Femur (tissue), 1 donor: ENCODE measurements around the gene E2F1.

Experiments used
- DNase-seq: peaks from one replicate; pipeline ENCODE4 v3.0.0-alpha.2; 2017

Gene E2F1

DNA sequence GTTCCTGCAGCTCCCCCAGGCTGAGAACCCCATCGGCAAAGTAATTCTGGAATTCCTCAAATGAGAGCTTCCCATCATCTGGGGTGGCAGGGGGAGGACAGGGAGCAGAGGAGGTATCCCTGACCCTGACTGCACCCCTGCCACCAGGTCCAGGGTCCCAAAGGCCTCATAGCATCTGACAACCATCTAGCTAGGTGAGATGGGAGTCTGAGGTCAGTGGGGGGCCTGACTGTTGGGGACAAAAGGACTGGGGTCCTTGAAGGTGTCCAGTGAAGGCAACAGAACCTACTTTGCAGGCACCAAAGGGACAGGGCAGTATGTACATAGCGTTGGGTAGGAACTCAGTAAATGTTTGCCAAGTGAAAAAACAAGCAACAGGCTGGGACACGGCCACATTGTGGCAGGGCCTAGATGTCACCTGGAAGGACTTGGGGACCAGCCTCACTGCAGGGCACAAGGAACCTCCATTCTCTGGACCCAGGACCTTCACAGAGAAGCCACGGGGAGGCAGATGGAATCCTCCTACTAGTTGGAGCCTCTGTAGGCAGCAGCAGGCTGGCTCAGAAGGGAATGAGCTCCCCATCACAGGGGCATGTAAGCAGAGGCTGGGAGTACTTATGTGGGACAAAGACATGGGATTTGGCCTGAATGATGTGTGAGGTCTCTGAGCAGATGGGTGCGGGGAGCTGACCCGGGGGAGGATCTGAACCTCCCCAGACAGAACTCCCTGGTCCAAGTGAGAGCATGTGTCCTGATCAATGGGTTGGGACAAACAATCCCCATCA is 15.3 kb downstream of the E2F1 start:
- DNase-seq: peak; percentile 16

DNA sequence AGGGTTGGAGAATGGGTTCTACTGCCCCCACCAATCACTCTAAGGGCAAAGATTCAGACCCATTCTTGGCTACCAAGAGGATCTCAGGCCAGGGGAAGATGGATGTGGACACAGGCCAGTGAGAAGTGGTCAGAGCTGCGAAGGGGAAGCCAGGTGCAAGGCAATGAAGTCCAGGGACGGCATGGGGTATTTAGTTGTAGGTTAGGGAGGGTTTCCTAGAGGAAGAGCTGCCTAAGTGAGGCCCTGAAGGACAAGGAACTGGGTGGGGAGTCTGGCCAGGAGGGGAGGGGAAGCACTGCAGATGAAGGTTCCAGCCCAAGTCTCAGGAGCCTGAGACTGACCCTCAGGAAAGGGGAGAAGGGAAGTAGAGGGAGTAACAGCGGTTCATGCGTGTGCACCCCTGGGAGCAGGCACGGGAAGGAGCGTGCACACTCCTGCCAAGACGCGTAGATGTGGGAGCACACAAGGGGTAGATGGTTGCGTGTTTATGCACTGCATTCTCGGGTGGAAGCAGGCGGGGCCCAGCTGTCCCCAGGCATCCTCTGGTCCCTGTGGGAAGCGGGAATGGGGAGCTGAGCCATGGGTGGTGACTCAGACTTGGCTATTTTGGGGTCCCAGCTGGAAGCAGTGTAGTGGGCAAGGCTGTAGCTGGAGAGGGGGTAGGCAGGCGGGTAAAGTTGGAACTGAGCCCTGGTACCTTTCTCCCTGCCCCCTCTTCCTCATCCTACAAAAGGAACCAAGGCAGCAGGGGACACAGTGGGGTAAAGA is 16.1 kb downstream of the E2F1 start:
- DNase-seq: peak; percentile 19

DNA sequence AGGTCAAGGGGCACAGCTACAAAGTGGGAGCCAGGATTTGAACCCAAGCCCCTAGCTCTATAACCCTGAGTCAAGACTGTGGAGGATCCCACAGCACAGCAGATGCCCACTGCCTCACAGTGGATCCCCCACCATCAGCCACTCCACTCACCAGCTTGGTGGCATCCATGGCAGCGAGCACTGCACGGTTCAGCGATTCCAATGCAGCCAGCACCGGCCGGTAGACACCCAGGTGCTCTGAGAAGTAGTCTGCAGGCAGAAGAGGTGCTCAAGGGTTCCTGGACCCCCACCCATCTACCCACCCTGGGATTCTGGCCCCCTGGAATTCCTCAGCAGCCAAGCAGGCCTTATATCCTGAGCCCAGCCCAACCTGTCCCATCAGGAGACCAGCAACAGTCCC is 17.0 kb downstream of the E2F1 start:
- DNase-seq: peak; percentile 16

DNA sequence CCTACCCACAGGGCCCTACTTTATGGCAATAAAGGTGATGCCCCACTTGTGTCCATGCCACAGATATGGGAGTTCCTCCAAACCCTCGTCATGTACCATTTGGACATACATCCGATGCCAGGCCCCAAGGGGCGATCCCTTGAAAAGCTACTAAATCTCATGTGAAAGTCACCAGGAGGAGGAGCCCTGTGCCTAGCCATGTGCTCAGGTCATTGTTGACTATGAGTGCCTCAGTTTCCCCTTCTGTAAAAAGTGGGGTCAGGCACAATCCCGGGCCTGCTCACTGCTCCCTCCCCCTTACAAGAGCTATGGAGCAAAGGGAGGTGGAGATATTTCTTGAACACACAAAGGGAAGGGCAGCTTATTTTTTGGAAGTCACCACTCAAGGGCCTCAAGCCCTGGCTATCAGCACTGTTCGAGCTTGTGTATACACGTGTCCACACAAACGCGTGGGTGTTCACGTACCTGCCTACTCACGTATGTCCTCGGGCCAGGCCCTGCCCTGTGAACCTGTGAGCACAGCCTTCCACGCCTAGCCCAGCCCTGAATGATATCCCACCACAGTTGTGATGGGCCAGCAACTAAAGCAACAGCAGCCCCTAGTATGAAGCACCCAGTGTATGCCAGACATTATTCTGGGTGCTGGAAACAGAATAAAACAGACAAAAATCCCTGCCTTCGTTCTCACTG is 17.6 kb downstream of the E2F1 start:
- DNase-seq: peak; percentile 20

GRCh38 chr20:33667676-33668465 is 18.3 kb downstream of the E2F1 start:
- DNase-seq: peak; percentile 86

GRCh38 chr20:33667245-33667675 is 18.9 kb downstream of the E2F1 start:
- DNase-seq: peak; percentile 60

GRCh38 chr20:33666293-33667244 is 19.6 kb downstream of the E2F1 start, which contains the start of gene ACTL10:
Gene ACTL10, plus strand, starts transcription at chr20:33666943. Its CDS starts 555 bp downstream, at chr20:33667498.
- DNase-seq: peak; percentile 96

- no peak for DNase-seq
Observed at GRCh38 chr20:33664762-33665144, 21.4 kb downstream of the E2F1 start.

- no peak for DNase-seq
Observed at GRCh38 chr20:33664085-33664761, 22.0 kb downstream of the E2F1 start.

- DNase-seq: peak; percentile 87
Observed at GRCh38 chr20:33663161-33664084, 22.8 kb downstream of the E2F1 start.

- DNase-seq: no peak
Observed at GRCh38 chr20:33662172-33662571, 24.0 kb downstream of the E2F1 start, which contains the start of gene C20orf144. Gene C20orf144, plus strand, starts transcription at chr20:33662327. Its CDS starts 19 bp downstream, at chr20:33662346.

DNA sequence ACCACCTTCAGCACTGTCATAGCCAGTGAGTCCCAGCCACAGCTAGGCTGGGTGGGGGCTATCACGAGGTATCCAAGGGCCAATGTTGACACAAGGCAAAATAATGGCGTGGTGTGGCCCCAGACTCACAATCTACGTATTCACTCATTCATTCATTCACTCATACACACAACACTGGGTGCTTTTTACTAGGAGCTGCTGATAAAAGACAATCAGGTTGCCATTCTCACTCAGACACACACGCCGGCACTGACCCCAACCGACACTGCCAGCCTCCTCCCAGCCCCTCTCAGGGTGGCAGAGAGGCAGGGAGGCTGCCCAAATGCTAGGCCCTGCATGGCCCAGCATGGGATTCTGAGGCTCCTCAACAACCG is 25.5 kb downstream of the E2F1 start:
- DNase-seq: no peak

DNA sequence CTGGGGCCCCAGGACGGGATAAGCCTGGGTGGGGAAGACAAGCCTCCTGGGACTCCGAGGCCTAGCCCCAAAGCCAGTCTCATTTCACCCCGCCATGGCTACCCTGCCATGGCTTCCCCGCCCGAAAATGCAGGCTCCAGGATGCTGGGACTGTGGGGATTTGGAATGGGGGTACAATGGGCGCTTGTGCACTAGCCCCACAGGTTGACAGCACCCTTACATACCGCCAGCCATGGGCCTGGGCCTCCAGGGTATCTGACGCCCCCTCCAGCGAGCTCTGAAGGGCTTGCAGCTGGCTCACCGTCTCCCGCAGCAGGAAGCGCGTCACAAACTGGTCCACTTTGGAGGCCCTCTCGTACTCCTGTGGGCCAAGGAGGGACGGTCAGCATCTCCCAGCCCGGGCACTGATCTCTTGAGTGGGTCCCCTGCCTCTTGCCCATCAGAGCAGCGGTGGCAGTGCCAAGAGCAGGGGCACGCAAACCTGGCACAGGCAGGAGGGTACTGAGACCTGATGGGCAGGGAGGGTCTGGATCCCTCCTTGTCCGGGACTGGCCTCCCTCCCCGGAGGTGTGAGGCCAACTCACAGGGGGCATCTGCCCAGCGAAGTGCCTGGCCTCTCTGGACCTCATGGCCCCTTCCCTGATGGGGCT is 26.0 kb downstream of the E2F1 start:
- no peak for DNase-seq

DNA sequence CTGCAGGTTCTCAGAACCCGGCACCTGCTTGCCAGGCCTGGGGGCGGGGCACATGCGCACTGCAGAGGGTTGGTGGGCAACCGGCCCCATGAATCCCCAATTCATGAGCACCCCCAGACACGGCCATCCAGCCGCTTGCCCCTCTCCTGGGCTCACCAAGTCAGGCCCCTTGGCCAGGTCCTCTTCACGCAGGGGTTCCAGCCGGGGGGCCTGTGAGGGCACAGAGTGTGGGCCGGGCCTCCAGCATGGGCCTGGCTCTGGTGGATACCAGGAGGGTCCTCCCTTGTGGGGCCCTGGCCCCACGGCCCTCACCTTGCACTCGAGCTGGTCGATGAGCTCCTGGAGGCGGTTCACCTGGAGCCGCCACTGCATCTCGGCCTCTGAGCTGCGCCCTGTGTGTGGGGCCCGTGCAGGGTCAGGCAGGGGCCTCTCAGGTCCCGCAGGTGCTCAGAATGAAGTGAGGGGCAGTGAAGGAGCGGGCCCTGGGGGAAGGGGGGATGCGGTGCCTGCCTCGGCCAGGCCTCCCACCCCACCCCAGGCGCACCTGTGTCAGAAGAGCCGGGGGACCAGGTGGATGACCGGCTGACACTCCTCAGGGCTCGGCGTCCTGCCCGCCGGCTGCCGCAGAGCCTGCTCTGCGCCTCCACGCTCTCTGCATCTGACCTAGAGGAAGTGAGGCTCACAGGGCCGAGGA is 26.7 kb downstream of the E2F1 start:
- no peak for DNase-seq

- no peak for DNase-seq
Observed at GRCh38 chr20:33658929-33659328, 27.3 kb downstream of the E2F1 start.

- peak; percentile 18 for DNase-seq
Observed at GRCh38 chr20:33658510-33658909, 27.7 kb downstream of the E2F1 start.

GRCh38 chr20:33657704-33658095 is 28.5 kb downstream of the E2F1 start:
- DNase-seq: no peak
